K562 (cell line): ENCODE results near the gene SART1. TPM values are rescaled to one million over a fixed set of nuclear protein-coding genes. Genes with fewer than 3 reads are reported as not detected.

Experiments
- BCL6 ChIP-seq: fragments of 250-450 bp; sonication (Bioruptor Pico); IDR thresholded peaks from 2 replicates; pipeline ENCODE4 v1.4.0; 2020
- E2F3 ChIP-seq: fragments of 250-450 bp; sonication (Bioruptor Pico); IDR thresholded peaks from 2 replicates; pipeline ENCODE4 v1.4.0; 2020; ENCODE audit warnings: mild to moderate bottlenecking
- HDAC8 ChIP-seq: fragments of 450-650 bp; IDR thresholded peaks from 2 replicates; pipeline ENCODE4 v1.6.1; 2016; ENCODE audit warnings: mild to moderate bottlenecking, missing genetic modification characterization, moderate library complexity, missing compliant biosample characterization
- MEF2D ChIP-seq: conservative IDR thresholded peaks from 2 replicates; pipeline ENCODE4 v1.6.1; 2016; ENCODE audit warnings: low read depth, missing genetic modification characterization, missing compliant biosample characterization
- MTA2 ChIP-seq: fragments of 450-650 bp; IDR thresholded peaks from 2 replicates; pipeline ENCODE4 v1.6.1; 2016; ENCODE audit warnings: low read depth
- NUFIP1 ChIP-seq: fragments of 450-650 bp; IDR thresholded peaks from 2 replicates; pipeline ENCODE4 v1.6.1; 2018; ENCODE audit not compliant: partially characterized antibody
- RBM15 ChIP-seq: fragments of 200-400 bp; formaldehyde crosslinking; IDR thresholded peaks from 2 replicates; pipeline ENCODE4 v1.6.1; 2018; ENCODE audit warnings: mild to moderate bottlenecking, low read length, moderate library complexity; ENCODE audit not compliant: insufficient read depth
- ZFPM2 ChIP-seq: fragments of 250-450 bp; sonication (Bioruptor Pico); IDR thresholded peaks from 2 replicates; pipeline ENCODE4 v1.5.1; 2022; ENCODE audit warnings: mild to moderate bottlenecking
- ZNF174 ChIP-seq: fragments of 250-450 bp; sonication (Bioruptor Pico); IDR thresholded peaks from 2 replicates; pipeline ENCODE4 v1.4.0; 2020; ENCODE audit warnings: mild to moderate bottlenecking
- ZNF76 ChIP-seq: fragments of 250-450 bp; sonication (Bioruptor Pico); IDR thresholded peaks from 2 replicates; pipeline ENCODE4 v1.4.0; 2020; ENCODE audit warnings: mild to moderate bottlenecking, moderate library complexity, borderline replicate concordance
- ZNF766 ChIP-seq: fragments of 200-800 bp; sonication (Bioruptor generic); conservative IDR thresholded peaks from 2 replicates; pipeline ENCODE4 v1.6.1; 2016; ENCODE audit warnings: missing genetic modification characterization, missing compliant biosample characterization
- ZSCAN29 ChIP-seq: fragments of 450-650 bp; IDR thresholded peaks from 2 replicates; pipeline ENCODE4 v1.6.1; 2017
- polyA plus RNA-seq, 8 experiments: library from polyadenylated mRNA; depleted of rRNA in 4 of 8; stranded (reverse) in 5 of 8; unstranded in 3 of 8; fragments of >200 nt; fragmentation: Nextera tagmentation in 2 of 8; fragmentation: Illumina TruSeq in 1 of 8; extraction: Ambion mirVana in 2 of 8; extraction: Trizol in 1 of 8; gene quantifications; 2 replicates each; pipeline versions ENCODE4 v1.2.1 to v1.2.3, GENCODE V29; 2011 to 2014; ENCODE audit warnings: inconsistent platforms in 1 of 8, missing spikeins in 1 of 8
- total RNA-seq, 7 experiments: library from RNA; depleted of rRNA in 6 of 7; stranded (reverse); fragments of >200 nt in 6 of 7; fragmentation: Illumina TruSeq in 2 of 7; extraction: Trizol in 2 of 7; gene quantifications; 2 replicates each; pipeline versions ENCODE4 v1.2.1 to v1.2.3, GENCODE V29; 2011 to 2021; ENCODE audit warnings: low replicate concordance in 1 of 7
- TF ChIP-seq, protein P1 (sequence below): fragments of 450-650 bp; IDR thresholded peaks from 2 replicates; pipeline ENCODE4 v1.6.1; 2017; ENCODE audit warnings: antibody characterized with exemption, mild to moderate bottlenecking
- TF ChIP-seq, protein P2 (sequence below): sonication (generic); formaldehyde crosslinking; IDR thresholded peaks from 2 replicates; pipeline ENCODE4 v1.8.0; 2022; ENCODE audit warnings: mild to moderate bottlenecking, missing genetic modification reagents

The SART1 gene
- total and polyA plus RNA-seq, 9 of the 15 experiments (the other 6 are each of a cell fraction or from before 2014, with no cell fraction given): 4.8 to 84.1 (median 31.7) TPM

GRCh38 chr11:65961267-65962140 lies at the start of gene SART1 (continued):
- no peak for TF ChIP-seq ZNF174 (CRISPR knock-in tag)
- 0 out of 2 replicates have a peak, but pooled peaks have one; percentile 28 for TF ChIP-seq HDAC8 (tag)
- peak; percentile 45; the same call in 1 of the 2 replicates for TF ChIP-seq MTA2
- no peak for TF ChIP-seq BCL6
- no peak for TF ChIP-seq RBM15
- no peak for TF ChIP-seq ZFPM2 (CRISPR knock-in tag)
- TF ChIP-seq E2F3 (CRISPR knock-in tag): peak; percentile 55; the same call in 1 of the 2 replicates
- no peak; the same call in 1 of the 2 replicates for TF ChIP-seq ZNF766 (CRISPR knock-in tag)
- peak; percentile 65; the same call in 1 of the 2 replicates for TF ChIP-seq ZNF76 (CRISPR knock-in tag)
- TF ChIP-seq, protein P1, sequence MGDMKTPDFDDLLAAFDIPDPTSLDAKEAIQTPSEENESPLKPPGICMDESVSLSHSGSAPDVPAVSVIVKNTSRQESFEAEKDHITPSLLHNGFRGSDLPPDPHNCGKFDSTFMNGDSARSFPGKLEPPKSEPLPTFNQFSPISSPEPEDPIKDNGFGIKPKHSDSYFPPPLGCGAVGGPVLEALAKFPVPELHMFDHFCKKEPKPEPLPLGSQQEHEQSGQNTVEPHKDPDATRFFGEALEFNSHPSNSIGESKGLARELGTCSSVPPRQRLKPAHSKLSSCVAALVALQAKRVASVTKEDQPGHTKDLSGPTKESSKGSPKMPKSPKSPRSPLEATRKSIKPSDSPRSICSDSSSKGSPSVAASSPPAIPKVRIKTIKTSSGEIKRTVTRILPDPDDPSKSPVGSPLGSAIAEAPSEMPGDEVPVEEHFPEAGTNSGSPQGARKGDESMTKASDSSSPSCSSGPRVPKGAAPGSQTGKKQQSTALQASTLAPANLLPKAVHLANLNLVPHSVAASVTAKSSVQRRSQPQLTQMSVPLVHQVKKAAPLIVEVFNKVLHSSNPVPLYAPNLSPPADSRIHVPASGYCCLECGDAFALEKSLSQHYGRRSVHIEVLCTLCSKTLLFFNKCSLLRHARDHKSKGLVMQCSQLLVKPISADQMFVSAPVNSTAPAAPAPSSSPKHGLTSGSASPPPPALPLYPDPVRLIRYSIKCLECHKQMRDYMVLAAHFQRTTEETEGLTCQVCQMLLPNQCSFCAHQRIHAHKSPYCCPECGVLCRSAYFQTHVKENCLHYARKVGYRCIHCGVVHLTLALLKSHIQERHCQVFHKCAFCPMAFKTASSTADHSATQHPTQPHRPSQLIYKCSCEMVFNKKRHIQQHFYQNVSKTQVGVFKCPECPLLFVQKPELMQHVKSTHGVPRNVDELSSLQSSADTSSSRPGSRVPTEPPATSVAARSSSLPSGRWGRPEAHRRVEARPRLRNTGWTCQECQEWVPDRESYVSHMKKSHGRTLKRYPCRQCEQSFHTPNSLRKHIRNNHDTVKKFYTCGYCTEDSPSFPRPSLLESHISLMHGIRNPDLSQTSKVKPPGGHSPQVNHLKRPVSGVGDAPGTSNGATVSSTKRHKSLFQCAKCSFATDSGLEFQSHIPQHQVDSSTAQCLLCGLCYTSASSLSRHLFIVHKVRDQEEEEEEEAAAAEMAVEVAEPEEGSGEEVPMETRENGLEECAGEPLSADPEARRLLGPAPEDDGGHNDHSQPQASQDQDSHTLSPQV: no peak
- TF ChIP-seq MEF2D (tag): no peak
- no peak for TF ChIP-seq ZSCAN29
- TF ChIP-seq, protein P2, sequence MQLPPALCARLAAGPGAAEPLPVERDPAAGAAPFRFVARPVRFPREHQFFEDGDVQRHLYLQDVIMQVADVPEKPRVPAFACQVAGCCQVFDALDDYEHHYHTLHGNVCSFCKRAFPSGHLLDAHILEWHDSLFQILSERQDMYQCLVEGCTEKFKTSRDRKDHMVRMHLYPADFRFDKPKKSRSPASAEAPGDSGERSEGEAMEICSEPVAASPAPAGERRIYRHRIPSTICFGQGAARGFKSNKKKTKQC: peak; percentile 39; the same call in 1 of the 2 replicates
- TF ChIP-seq NUFIP1: no peak
